HG02763 (cell line): ENCODE measurements around the gene CDK11B.
"Not testable (repeated sequence)": the region's sequence is repeated elsewhere in the genome, so short reads cannot be mapped to it uniquely, and the experiment has no call there.

Experiments
- ATAC-seq: cut with Tn5 transposase; IDR thresholded peaks from one replicate; pipeline ENCODE4 v1.9.1; 2021; ENCODE audit warnings: mild to moderate bottlenecking, moderate library complexity; ENCODE audit not compliant: unreplicated experiment

Gene CDK11B

GRCh38 chr1:1600861-1601563 is 57.8 kb downstream of the CDK11B start:
- ATAC-seq, result no peak

DNA sequence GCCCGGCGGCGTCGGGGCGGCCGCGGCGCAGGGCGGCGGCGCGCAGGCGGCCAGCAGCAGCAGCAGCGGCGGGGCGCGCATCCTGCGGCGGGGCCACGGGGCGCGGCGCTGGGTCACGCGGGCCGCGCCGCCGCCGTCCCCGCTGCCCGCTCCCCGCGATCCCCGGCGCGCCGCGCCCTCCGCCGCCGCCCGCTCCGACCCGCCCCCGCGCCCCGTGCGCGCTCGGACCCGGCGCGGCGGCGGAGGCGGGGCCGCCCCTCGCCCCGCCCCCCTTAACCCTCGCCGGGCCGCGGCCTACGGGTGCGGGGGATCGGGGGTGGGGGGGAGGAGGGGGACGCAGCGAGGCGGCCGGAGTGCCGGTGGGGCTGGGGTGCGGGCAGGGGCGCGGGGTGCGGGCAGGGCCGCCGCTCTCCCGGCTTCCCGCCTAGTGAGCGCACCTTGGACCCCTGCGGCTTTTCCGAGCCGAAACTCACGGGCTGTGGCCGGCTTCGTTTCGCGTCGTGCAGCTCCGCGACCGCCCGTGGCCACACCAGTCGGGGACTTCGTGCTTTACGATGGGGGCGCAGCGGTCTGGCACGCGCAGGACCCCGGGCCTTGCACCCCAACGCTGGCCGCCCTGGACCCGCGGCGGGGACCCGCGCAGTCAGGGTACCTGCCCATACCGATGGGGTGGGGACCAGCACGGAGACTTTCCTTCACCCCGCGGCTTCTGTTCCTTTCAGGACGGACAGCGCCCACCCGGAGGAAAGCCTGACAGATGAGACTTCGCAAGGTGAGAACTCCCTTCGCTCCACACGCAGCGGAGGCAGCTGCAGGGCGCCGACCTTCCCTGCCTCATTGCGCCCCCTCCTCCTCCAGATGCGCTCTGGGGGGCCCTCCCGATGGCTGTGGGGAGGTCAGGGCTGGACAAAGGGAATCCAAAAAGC is 58.6 kb downstream of the CDK11B start, which contains the start of gene FNDC10:
Gene FNDC10, minus strand, starts transcription at position 201 of the 926 bp plus-strand sequence. Its CDS starts 120 bp downstream, at position 81.
- ATAC-seq, result no peak

- ATAC-seq, result no peak
Measured at GRCh38 chr1:1599030-1599934, 59.5 kb downstream of the CDK11B start.

DNA sequence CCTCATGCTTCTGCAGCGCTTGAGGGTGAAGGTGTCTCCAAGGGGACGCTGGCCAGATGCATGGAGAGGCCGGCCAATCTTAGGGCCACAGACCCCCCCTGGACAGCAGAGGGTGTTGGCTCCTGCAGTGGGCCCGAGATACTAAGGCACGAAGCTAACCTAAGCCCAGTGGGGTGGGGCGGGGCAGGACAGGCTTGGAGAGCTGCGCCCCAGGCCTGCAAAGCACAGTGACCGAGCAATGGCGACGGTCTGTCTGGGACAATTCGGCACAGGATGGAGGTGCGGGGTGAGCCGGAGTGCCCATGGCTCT is 60.1 kb downstream of the CDK11B start:
- no peak for ATAC-seq

DNA sequence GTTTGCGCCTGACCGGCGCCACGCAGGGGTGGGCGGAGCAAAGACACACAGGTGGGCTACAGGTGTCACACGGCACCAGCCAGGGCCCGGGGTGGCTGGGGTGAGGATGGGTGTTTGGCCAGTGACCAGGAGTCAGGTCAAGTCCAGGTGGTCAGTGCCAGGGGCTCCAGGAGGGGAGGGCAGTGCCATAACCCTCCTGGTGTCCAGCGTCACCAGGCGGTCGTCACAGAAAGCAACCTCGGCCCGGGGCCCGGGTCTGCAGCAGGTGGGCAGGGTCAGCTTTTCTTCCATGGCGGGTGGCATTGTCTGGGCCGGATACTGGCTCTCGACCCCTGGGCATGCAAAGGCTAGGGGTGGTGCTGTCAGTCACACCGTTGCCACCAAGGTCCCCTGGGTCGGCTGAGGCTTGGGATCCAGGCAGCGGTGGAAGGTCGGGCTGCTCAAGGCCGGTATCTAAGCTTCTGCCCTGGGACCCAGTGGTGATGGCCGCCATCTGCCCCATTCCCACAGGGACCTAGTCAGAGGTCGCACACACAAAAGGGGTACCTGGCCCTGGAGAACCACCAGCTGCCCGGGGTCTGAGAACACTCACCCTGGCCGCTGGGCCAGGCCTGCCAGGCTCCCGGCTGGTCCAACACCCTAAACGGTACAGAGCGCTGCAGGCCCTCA is 60.6 kb downstream of the CDK11B start:
- no peak for ATAC-seq

DNA sequence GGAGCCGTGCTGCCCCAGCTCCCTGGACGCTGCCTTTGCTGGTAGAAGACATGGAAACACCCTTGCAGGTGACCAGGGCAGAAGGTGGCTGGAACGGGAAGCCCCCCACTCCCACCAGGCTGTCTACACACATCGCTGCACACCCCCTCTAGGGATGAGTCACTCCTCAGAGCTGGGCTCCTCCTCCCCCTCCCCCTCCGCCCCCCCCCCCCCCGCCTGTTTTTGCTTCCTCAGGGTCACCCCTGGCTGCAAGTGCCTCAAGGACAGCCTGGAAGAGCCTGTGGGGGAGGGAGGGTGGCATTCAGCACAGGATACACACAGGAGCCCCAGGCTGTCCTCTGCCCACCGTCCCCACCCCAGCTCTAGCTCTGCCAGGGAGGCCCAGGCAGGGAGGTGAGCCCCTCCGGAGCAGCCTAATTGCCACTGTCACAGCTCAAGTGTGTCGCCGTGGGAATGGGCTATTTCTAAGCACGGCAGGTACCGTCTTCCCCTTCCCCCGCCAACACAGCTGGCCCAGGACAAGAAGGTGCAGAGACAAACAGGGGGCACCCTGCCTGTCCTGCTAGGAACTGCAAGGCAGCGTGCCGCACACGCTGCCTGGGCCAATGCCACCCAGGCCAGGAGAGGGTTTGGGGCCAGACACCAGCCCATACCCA is 61.4 kb downstream of the CDK11B start:
- no peak for ATAC-seq

DNA sequence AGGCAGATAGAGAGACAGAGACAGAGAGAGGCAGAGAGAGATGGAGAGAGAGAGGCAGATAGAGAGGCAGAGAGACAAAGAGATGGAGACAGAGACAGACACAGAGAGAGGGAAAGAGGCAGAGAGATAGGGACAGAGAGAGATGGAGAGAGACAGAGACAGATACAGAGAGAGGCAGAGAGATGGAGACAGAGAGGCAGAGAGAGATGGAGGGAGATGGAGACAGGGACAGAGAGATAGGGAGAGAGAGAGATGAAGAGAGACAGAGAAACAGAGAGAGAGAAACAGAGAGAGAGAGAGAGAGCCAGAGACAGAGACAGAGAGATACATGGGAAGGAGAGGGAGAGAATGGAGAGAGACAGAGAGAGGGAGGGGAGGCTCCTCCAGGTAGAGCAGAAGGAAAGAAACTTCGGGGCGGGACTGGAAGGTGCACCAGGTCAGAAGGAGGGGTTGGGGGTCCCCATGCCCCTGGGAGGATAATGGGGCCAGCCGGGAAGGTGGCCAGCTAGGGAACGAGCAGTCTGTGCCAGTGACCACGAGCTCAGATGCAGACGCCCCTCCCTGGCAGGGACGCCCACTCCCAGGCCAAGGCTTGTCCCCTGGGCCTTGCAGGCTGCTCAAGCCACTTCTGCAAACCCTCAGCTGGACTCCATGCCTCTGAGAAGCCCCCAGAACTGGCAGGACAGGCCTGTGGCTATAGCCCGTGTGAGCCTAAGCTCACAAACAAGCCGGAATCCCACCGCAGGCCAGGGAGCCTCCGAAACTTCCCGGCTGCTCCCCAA is 62.1 kb downstream of the CDK11B start:
- ATAC-seq, result no peak

- ATAC-seq, result not testable (repeated sequence)
Measured at GRCh38 chr1:1595341-1595740, 63.5 kb downstream of the CDK11B start.

DNA sequence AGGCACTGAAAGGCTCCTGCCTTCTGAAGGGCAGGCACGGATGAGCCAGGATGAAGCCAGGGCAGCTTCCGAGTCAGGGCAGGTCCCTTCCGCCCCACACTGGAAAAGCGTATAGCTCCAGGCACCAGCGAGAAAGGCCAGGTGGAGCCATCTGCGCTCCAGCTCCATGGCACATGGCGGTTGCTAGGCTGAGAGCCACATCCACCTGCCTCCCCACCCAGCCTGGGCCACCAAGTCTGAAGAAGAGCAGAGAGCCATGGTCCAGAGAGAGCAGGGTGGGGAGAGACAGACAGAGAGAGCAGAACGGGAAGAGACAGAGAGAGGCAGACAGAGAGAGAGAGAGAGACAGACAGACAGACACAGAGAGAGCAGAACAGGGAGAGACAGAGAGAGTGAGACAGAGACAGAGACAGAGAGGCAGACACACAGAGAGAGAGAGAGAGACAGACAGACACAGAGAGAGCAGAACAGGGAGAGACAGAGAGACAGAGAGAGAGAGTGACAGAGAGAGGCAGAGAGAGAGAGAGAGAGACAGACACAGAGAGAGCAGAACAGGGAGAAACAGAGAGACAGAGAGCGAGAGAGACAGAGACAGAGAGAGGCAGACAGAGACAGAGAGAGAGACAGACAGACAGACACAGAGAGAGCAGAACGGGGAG is 64.1 kb downstream of the CDK11B start:
- ATAC-seq, result no peak

- ATAC-seq, result no peak
Measured at GRCh38 chr1:1593834-1594601, 64.8 kb downstream of the CDK11B start.

- ATAC-seq, result no peak
Measured at GRCh38 chr1:1591452-1591851, 67.4 kb downstream of the CDK11B start.
